Gastroesophageal sphincter (tissue), 4 donors: Measurements from ENCODE around the gene ADPRHL1. TPM values are rescaled to one million over a fixed set of nuclear protein-coding genes. Genes with fewer than 3 reads are reported as not detected.
"Not testable (repeated sequence)": the region's sequence is repeated elsewhere in the genome, so short reads cannot be mapped to it uniquely, and the experiment has no call there.

Experiments
- ATAC-seq: fragments of 150-250 bp; one replicate; pipeline ENCODE4 v1.9.1; 2016; ENCODE audit warnings: mild to moderate bottlenecking, moderate library complexity
- H3K27ac ChIP-seq, 4 donors: fragments of 200-600 bp; sonication (generic) in 3 of 4; 1 replicate in 3 of 4; 2 replicates in 1 of 4; pipeline ENCODE4 v1.5.1; 2016 to 2019
- H3K27me3 ChIP-seq: fragments of 200-600 bp; sonication (generic); one replicate; pipeline ENCODE4 v1.5.1; 2019
- H3K36me3 ChIP-seq, 2 donors: fragments of 200-600 bp; sonication (generic); one replicate each; pipeline ENCODE4 v1.5.1; 2019; ENCODE audit warnings: control low read depth in 1 of 2
- H3K4me1 ChIP-seq, 3 donors: fragments of 200-600 bp; sonication (generic); 1 replicate in 2 of 3; 2 replicates in 1 of 3; pipeline ENCODE4 v1.5.1; 2016 to 2019; ENCODE audit warnings: control low read depth in 2 of 3
- H3K4me3 ChIP-seq, 2 donors: fragments of 200-600 bp; sonication (generic); one replicate each; pipeline ENCODE4 v1.5.1; 2019; ENCODE audit warnings: mild to moderate bottlenecking in 1 of 2, moderate library complexity in 1 of 2
- H3K9me3 ChIP-seq, 3 donors: fragments of 200-600 bp; sonication (generic); one replicate each; pipeline ENCODE4 v1.5.1; 2017 to 2019; ENCODE audit warnings: control low read depth in 2 of 3
- CTCF ChIP-seq, 4 experiments: fragments of 200-600 bp in 2 of 4; fragments of 450-650 bp in 2 of 4; sonication (generic) in 1 of 4; IDR thresholded peaks; one replicate each; pipeline ENCODE4 v1.5.1; 2017 to 2019; ENCODE audit warnings: antibody characterized with exemption in 4 of 4, mild to moderate bottlenecking in 2 of 4, moderate library complexity in 2 of 4
- EP300 ChIP-seq: sonication (generic); formaldehyde crosslinking; IDR thresholded peaks from one replicate; pipeline ENCODE4 v1.6.1; 2017; ENCODE audit warnings: antibody characterized with exemption, mild to moderate bottlenecking
- POLR2A ChIP-seq, 2 donors: fragments of 450-650 bp; IDR thresholded peaks; one replicate each; pipeline ENCODE4 v1.6.1; 2017; ENCODE audit warnings: antibody characterized with exemption in 2 of 2, mild to moderate bottlenecking in 2 of 2, moderate library complexity in 1 of 2
- POLR2AphosphoS5 ChIP-seq: sonication (generic); formaldehyde crosslinking; IDR thresholded peaks from one replicate; pipeline ENCODE4 v1.6.1; 2017; ENCODE audit warnings: antibody characterized with exemption
- WGBS, 2 donors: methylation state at CpG; one replicate each; pipeline ENCODE4 v1.1.5; 2018; ENCODE audit warnings: low coverage in 1 of 2; 5-methylcytosine and 5-hydroxymethylcytosine counted together
- total RNA-seq, 4 donors: library from RNA; depleted of rRNA; stranded (reverse); fragments of >200 nt; gene quantifications; one replicate each; pipeline ENCODE4 v1.1.0, GENCODE V29; 2016

The ADPRHL1 gene
- total RNA-seq, 4 donors from 2014 or later, result 4.7 to 33.8 (median 8.9) TPM

DNA sequence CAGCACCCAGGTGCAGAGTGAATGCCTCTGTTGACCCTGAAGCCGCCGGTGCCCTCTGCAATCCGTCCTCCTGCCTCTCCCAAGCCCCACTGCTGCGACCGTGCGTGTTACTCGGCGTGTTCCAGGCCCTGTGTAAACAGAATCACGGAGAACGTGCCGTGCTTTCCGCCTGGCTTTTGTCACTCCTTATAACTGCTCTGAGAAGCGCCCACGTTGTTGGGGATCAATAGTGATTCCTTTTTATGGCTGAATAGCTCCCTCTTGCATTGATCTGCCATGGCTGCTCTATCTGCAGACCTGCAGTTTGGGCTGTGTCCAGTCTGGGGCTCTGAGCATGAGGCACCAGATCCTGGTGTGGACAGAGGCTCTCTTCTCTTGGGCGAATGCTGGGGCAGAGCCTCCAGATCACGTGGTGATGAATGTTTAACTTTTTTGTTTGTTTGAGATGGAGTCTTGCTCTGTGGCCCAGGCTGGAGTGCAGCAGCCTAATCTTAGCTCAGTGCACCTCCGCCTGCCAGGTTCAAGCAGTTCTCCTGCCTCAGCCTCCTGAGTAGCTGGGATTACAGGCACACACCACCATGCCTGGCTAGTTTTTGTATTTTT is 15.8 kb downstream of the ADPRHL1 start:
- Histone ChIP-seq H3K9me3 (no peaks in the 10 kb centered on the region), H3K27me3 (no peaks in the 10 kb centered on the region), H3K27ac (peak overlapping the region in 1 of 4 donors; percentile 43), H3K4me1 (peaks cover 0 to 3% (median 0%) of the 10 kb centered on the region in 3 donors), H3K4me3 (no peak overlapping the region), H3K36me3 (peaks cover 0 to 8% of the 10 kb centered on the region in 2 donors)
- peak; percentile 51 for ATAC-seq
- no peak for TF ChIP-seq EP300
- TF ChIP-seq POLR2AphosphoS5, result no peak
- 41 to 88% methylated on average over 5 to 16 of the region's 17 CpGs for WGBS, 2 donors

GRCh38 chr13:113436866-113437265 is 16.4 kb downstream of the ADPRHL1 start:
- not testable (repeated sequence) for ATAC-seq, H3K27me3 ChIP-seq, H3K36me3 ChIP-seq, H3K9me3 ChIP-seq, H3K4me3 ChIP-seq, H3K27ac ChIP-seq, H3K4me1 ChIP-seq
- WGBS, 2 donors, result 80 to 100% methylated on average over 1 to 2 of the region's 15 CpGs

- not testable (repeated sequence) for H3K27me3 ChIP-seq, H3K9me3 ChIP-seq, ATAC-seq, H3K36me3 ChIP-seq, H3K4me3 ChIP-seq, H3K4me1 ChIP-seq, H3K27ac ChIP-seq
- WGBS, 2 donors, result 88 to 92% methylated on average over 4 to 10 of the region's 15 CpGs
Measured at GRCh38 chr13:113435907-113436306, 17.4 kb downstream of the ADPRHL1 start.

GRCh38 chr13:113433391-113433916 is 19.8 kb downstream of the ADPRHL1 start:
- no peak overlapping the region for H3K27ac ChIP-seq
- ATAC-seq, result no peak
- H3K9me3 ChIP-seq, result no peaks in the 10 kb centered on the region
- H3K36me3 ChIP-seq, result peaks cover 0 to 10% of the 10 kb centered on the region in 2 donors
- H3K4me3 ChIP-seq, result no peak overlapping the region
- H3K27me3 ChIP-seq, result no peaks in the 10 kb centered on the region
- H3K4me1 ChIP-seq, result peaks cover 0 to 3% (median 0%) of the 10 kb centered on the region in 3 donors
- WGBS, 2 donors, result 88 to 100% methylated on average over 1 to 9 of the region's 21 CpGs
- TF ChIP-seq POLR2AphosphoS5 (no peak), EP300 (no peak), CTCF (IDR thresholded peaks at IDR 0.05) (no peak), POLR2A (IDR thresholded peaks at IDR 0.05) (no peak)

DNA sequence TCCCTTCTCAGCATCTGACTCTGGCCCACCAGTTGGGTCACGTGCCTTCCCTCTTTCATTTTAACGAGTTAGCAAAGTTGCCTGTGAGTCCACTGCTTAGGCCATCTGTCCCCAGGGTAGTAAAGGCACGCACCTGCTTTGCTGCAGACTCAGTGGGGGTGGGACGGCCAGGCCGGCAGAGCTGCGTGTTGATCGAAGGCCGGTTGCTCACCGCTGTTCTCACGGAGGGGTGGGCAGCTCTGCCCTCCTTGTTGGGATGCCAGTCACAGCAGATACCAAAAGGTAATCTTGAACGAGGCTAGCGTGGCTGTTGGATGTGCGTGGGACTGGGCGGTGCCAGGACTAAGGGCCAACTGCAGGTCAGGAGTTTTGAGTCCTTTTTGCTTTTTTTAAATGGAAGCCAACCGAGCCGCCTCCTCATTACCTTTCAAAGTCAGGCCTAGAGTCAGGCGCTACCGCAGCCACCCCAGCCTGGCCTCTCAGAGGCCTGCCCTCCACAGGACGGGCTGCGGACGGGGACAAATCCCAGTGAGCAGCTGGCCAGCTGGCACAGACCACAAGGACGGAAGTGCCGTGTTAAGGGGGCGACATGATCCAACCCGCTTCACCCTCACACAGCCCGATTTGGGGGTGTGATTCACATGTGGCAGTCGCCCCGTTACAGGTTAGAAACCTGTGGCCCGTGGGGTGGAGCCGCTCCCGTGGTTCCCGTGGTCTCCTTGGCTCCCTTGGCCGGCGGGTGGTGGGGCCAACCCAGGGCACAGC is 20.6 kb downstream of the ADPRHL1 start:
- Histone ChIP-seq H3K27me3 (no peaks in the 10 kb centered on the region), H3K36me3 (peaks cover 0 to 10% of the 10 kb centered on the region in 2 donors), H3K4me3 (no peak overlapping the region), H3K4me1 (peaks cover 0 to 3% (median 0%) of the 10 kb centered on the region in 3 donors), H3K9me3 (no peaks in the 10 kb centered on the region), H3K27ac (no peak overlapping the region)
- 79 to 92% methylated on average over 2 to 6 of the region's 34 CpGs for WGBS, 2 donors
- ATAC-seq, result no peak
- no peak for TF ChIP-seq POLR2AphosphoS5
- TF ChIP-seq CTCF (IDR thresholded peaks at IDR 0.05), result no peak
- TF ChIP-seq EP300, result no peak
- no peak for TF ChIP-seq POLR2A (IDR thresholded peaks at IDR 0.05)

DNA sequence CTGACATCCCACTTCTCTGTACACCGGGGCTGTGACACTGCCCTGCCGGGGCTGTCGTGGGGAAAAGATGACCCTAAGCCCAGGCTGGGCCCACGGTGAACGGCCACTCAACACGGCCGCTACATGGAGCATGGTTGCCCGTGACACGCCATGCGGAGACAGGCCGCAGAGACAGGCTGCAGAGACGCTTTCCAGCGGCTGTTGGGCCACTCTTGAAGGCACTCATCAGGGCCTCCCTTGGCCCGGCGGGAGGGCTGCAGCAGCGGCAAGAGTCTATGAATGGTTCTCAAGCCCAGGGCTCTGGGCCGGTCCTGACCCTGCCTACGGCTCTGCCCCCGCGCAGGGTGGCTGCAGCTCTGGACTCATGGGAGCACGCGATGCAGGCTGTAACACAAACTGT is 22.1 kb downstream of the ADPRHL1 start:
- TF ChIP-seq CTCF (IDR thresholded peaks at IDR 0.05) (no peak), POLR2AphosphoS5 (no peak), POLR2A (IDR thresholded peaks at IDR 0.05) (no peak), EP300 (no peak)
- Histone ChIP-seq H3K27me3 (no peaks in the 10 kb centered on the region), H3K27ac (no peak overlapping the region), H3K4me3 (no peak overlapping the region), H3K4me1 (no peaks in the 10 kb centered on the region), H3K36me3 (peaks cover 0 to 10% of the 10 kb centered on the region in 2 donors), H3K9me3 (no peaks in the 10 kb centered on the region)
- 95% methylated on average over 6 of the region's 22 CpGs; no CpG with 5 or more reads in 1 of the 2 donors for WGBS, 2 donors
- ATAC-seq, result no peak
